K562 (cell line): ENCODE measurements around the gene DVL2. TPM values are rescaled to one million over a fixed set of nuclear protein-coding genes. Genes with fewer than 3 reads are reported as not detected.

Experiments
- ATAC-seq: fragments of 200-7000 bp; cut with Tn5 transposase; 3 replicates; pipeline ENCODE4 v1.9.1; 2020; ENCODE audit warnings: moderate library complexity
- BruUV-seq: library from RNA; stranded (reverse); fragments of 400-500 nt; replicated peaks from 2 replicates; lab custom pipeline; 2021; lab: Mats Ljungman, UMichigan
- CTCF ChIA-PET: fragments of 300-600 bp; formaldehyde crosslinking; extraction: SDS; loops from one replicate; lab custom pipeline; 2021; ENCODE audit warnings: low intra/inter-chr PET ratio; lab: Yijun Ruan, JAX
- POLR2A ChIA-PET: fragments of 300-600, 350-650 bp; sonication (Branson Sonifier 250); formaldehyde crosslinking; extraction: SDS; loops from one replicate; lab custom pipeline; 2021; ENCODE audit warnings: antibody characterized with exemption, inconsistent platforms; lab: Yijun Ruan, JAX
- DNase-seq, 4 experiments: peaks; one replicate each; pipeline versions ENCODE4 v3.0.0 to v3.0.0-alpha.2; 2011 to 2018; ENCODE audit warnings: low spot score in 3 of 4, mixed read lengths in 3 of 4; ENCODE audit errors: extremely low read depth in 1 of 4
- FAIRE-seq: peaks from 2 replicates; lab custom pipeline; 2011; peaks lifted over from hg19 to GRCh38; lab: Jason Lieb, UNC
- H2AFZ ChIP-seq: 2 replicates; pipeline ENCODE4 v1.6.0; 2011; ENCODE audit warnings: low read depth, low read length, control low read depth, inconsistent platforms
- H3K27ac ChIP-seq: fragments of 200-600 bp; 3 replicates; pipeline ENCODE4 v1.8.0; 2011; ENCODE audit warnings: low read depth, mild to moderate bottlenecking, control low read depth, inconsistent platforms, low read length, moderate library complexity, mixed read lengths; ENCODE audit errors: extremely low read depth
- H3K27me3 ChIP-seq, 2 experiments: fragments of 300-600 bp in 1 of 2; 2 replicates in 1 of 2; 3 replicates in 1 of 2; pipeline versions ENCODE4 v1.6.0 to v1.8.0; 2011; ENCODE audit warnings: inconsistent platforms in 2 of 2, low read length in 2 of 2, mild to moderate bottlenecking in 1 of 2, mixed read lengths in 1 of 2, moderate library complexity in 1 of 2; ENCODE audit not compliant: control insufficient read depth in 2 of 2, insufficient read depth in 2 of 2
- H3K36me3 ChIP-seq: fragments of 300-600 bp; 3 replicates; pipeline ENCODE4 v1.8.0; 2011; ENCODE audit warnings: mild to moderate bottlenecking, low read length, inconsistent platforms; ENCODE audit not compliant: control insufficient read depth, insufficient read depth
- H3K4me1 ChIP-seq, 2 experiments: fragments of 200-600 bp in 1 of 2; replicated peaks in 1 of 2; 2 replicates in 1 of 2; 3 replicates in 1 of 2; pipeline versions ENCODE4 v1.5.1 to v1.8.0; 2011; ENCODE audit warnings: inconsistent platforms in 2 of 2, low read length in 2 of 2, mild to moderate bottlenecking in 1 of 2, mixed read lengths in 1 of 2, moderate library complexity in 1 of 2; ENCODE audit not compliant: control insufficient read depth in 2 of 2, insufficient read depth in 2 of 2
- H3K4me2 ChIP-seq: 2 replicates; pipeline ENCODE4 v1.6.1; 2011; ENCODE audit warnings: low read length, control low read depth, inconsistent platforms, mixed read lengths; ENCODE audit not compliant: insufficient read depth
- H3K4me3 ChIP-seq: fragments of 200-600 bp; sonication (generic), shearing (Covaris generic); 2 replicates; pipeline ENCODE4 v1.5.1; 2016; ENCODE audit warnings: control low read depth, inconsistent platforms
- H3K79me2 ChIP-seq: fragments of 200-600 bp; 3 replicates; pipeline ENCODE4 v1.8.0; 2011; ENCODE audit warnings: low read length, inconsistent platforms; ENCODE audit not compliant: control insufficient read depth, insufficient read depth
- H3K9ac ChIP-seq, 2 experiments: 2 replicates each; pipeline versions ENCODE4 v1.6.0 to v1.6.1; 2011; ENCODE audit warnings: low read depth in 2 of 2, low read length in 2 of 2, control low read depth in 1 of 2, inconsistent platforms in 1 of 2, mild to moderate bottlenecking in 1 of 2, mixed read lengths in 1 of 2; ENCODE audit not compliant: insufficient read depth in 1 of 2
- H3K9me1 ChIP-seq: one replicate; pipeline ENCODE4 v1.6.0; 2011; ENCODE audit warnings: inconsistent platforms, mild to moderate bottlenecking, low read length, moderate library complexity; ENCODE audit not compliant: control insufficient read depth, insufficient read depth
- H3K9me3 ChIP-seq: replicated peaks from 2 replicates; pipeline ENCODE4 v1.5.1; 2011; ENCODE audit warnings: low read depth, low read length, inconsistent platforms; ENCODE audit not compliant: control insufficient read depth, insufficient read depth
- H4K20me1 ChIP-seq: replicated peaks from 2 replicates; pipeline ENCODE4 v1.6.1; 2011; ENCODE audit warnings: low read length, inconsistent platforms, mixed read lengths; ENCODE audit not compliant: control insufficient read depth, insufficient read depth
- DIDO1 ChIP-seq: fragments of 450-650 bp; IDR thresholded peaks from 2 replicates; pipeline ENCODE4 v1.6.1; 2016; ENCODE audit warnings: low read depth, missing biosample characterization, missing genetic modification characterization
- ETV5 ChIP-seq: sonication (generic); formaldehyde crosslinking; IDR thresholded peaks from 2 replicates; pipeline ENCODE4 v1.4.0; 2020; ENCODE audit warnings: low read depth, mild to moderate bottlenecking, missing genetic modification reagents
- GATA2 ChIP-seq: sonication (generic); formaldehyde crosslinking; IDR thresholded peaks from 2 replicates; pipeline ENCODE4 v1.4.0; 2020; ENCODE audit warnings: mild to moderate bottlenecking, missing genetic modification reagents
- HCFC1 ChIP-seq: IDR thresholded peaks from 2 replicates; pipeline ENCODE4 v1.6.1; 2012; ENCODE audit warnings: low read depth, low read length, improper control_type of control experiment
- HDAC8 ChIP-seq: fragments of 450-650 bp; IDR thresholded peaks from 2 replicates; pipeline ENCODE4 v1.6.1; 2016; ENCODE audit warnings: mild to moderate bottlenecking, missing genetic modification characterization, moderate library complexity, missing compliant biosample characterization
- MCM3 ChIP-seq: fragments of 450-650 bp; IDR thresholded peaks from 2 replicates; pipeline ENCODE4 v1.6.1; 2016
- RNF2 ChIP-seq: sonication (generic); IDR thresholded peaks from 2 replicates; pipeline ENCODE4 v1.6.1; 2016
- SP1 ChIP-seq: sonication (generic); formaldehyde crosslinking; IDR thresholded peaks from 2 replicates; pipeline ENCODE4 v1.8.1; 2022; ENCODE audit warnings: mild to moderate bottlenecking, missing genetic modification reagents
- SRSF3 ChIP-seq: fragments of 200-400 bp; formaldehyde crosslinking; IDR thresholded peaks from 2 replicates; pipeline ENCODE4 v1.6.1; 2016; ENCODE audit warnings: mild to moderate bottlenecking, low read length, moderate library complexity; ENCODE audit not compliant: insufficient read depth
- ZBED1 ChIP-seq: IDR thresholded peaks from 2 replicates; pipeline ENCODE4 v1.6.1; 2014
- ZNF79 ChIP-seq: fragments of 250-450 bp; sonication (Bioruptor Pico); IDR thresholded peaks from 2 replicates; pipeline ENCODE4 v1.4.0; 2020; ENCODE audit warnings: low read depth, mild to moderate bottlenecking, moderate library complexity
- WGBS: fragments of 100-300 bp; shearing (Covaris generic); methylation state at CpG from one replicate; pipeline ENCODE4 v1.1.6; 2016; ENCODE audit warnings: low coverage, mixed read lengths; ENCODE audit not compliant: insufficient coverage; ENCODE audit errors: missing lambda C conversion rate; 5-methylcytosine and 5-hydroxymethylcytosine counted together
- in situ Hi-C: fragments of 300-500 bp; cut with MboI; formaldehyde crosslinking; loops from 4 replicates; pipeline ENCODE4 v1.15.0; 2018; ENCODE audit warnings: inconsistent platforms, mixed read lengths
- intact Hi-C: fragments of 100-400 bp; cut with micrococcal nuclease; formaldehyde crosslinking; loops from 2 replicates; pipeline ENCODE4 v1.14.2; 2022
- polyA plus RNA-seq, 8 experiments: library from polyadenylated mRNA; depleted of rRNA in 4 of 8; stranded (reverse) in 5 of 8; unstranded in 3 of 8; fragments of >200 nt; fragmentation: Nextera tagmentation in 2 of 8; fragmentation: Illumina TruSeq in 1 of 8; extraction: Ambion mirVana in 2 of 8; extraction: Trizol in 1 of 8; gene quantifications; 2 replicates each; pipeline versions ENCODE4 v1.2.1 to v1.2.3, GENCODE V29; 2011 to 2014; ENCODE audit warnings: inconsistent platforms in 1 of 8, missing spikeins in 1 of 8
- total RNA-seq, 7 experiments: library from RNA; depleted of rRNA in 6 of 7; stranded (reverse); fragments of >200 nt in 6 of 7; fragmentation: Illumina TruSeq in 2 of 7; extraction: Trizol in 2 of 7; gene quantifications; 2 replicates each; pipeline versions ENCODE4 v1.2.1 to v1.2.3, GENCODE V29; 2011 to 2021; ENCODE audit warnings: low replicate concordance in 1 of 7
- TF ChIP-seq, protein P1 (sequence below), 2 experiments: fragments of 150-350 bp in 1 of 2; IDR thresholded peaks; 2 replicates each; pipeline ENCODE4 v1.6.1; 2012 to 2016; ENCODE audit warnings: low read depth in 2 of 2, low read length in 2 of 2, mild to moderate bottlenecking in 1 of 2, moderate library complexity in 1 of 2
- TF ChIP-seq, protein P2 (sequence below): conservative IDR thresholded peaks from 2 replicates; pipeline ENCODE4 v1.6.1; 2011; ENCODE audit warnings: low read depth, mild to moderate bottlenecking, low read length; ENCODE audit not compliant: control insufficient read depth

DVL2 gene
- total and polyA plus RNA-seq, 9 of the 15 experiments (the other 6 are each of a cell fraction or from before 2014, with no cell fraction given) = 1.3 to 49.5 (median 24.3) TPM

DNA sequence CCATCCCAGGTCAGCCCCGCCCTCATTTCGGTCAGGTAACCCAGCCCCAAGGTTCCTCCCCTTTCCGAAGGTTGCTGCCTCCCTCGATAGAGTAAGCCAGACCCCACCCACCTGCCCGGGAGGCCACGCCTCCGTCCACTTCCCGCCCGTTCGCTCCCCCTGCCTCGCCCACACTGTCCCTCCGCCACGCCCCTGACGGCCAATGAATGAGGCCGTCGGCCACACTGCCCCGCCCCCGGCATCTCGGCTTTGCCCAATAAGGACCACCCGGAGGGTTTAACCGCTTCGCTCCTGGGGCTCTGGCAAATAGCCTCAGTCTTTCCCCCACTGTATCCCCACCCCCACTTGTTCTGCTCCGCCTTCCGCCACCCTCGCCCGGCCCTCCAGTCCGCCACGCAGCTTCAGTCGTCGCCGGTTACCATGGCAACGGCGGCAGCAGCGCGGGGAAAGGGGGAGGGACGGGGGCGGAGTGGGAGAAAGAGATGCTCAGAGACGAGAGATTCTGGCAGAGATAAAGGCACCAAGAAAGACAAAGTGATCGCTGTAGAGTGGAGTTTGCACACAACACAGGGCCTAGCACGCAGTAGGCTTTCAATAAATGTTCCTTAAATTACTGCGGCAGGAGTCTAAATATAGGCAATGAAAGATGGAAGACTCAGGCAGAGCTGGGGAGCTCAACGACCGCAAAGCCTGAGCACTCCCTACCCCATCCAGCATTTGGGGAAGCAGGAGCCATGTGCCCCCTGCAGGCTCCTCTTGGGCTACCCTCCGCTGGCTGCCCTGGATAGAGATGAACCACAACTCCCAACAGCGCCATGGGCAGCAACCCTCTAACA, 19.8 kb downstream of the DVL2 start:
- peak overlapping the region; percentile 85 for H3K4me2 ChIP-seq
- WGBS = under 1% methylated on average over 33 of the region's 45 CpGs
- H3K27ac ChIP-seq = peak overlapping the region; percentile 55; the same call in 2 of the 3 replicates
- no peak for FAIRE-seq
- intact Hi-C loops = no loop called here
- peak overlapping the region; percentile 43 for H3K4me3 ChIP-seq
- no peaks in the 10 kb centered on the region for H3K27me3 ChIP-seq
- no peaks in the 10 kb centered on the region; the same call in 1 of the 2 replicates for H4K20me1 ChIP-seq
- peaks cover 34 to 42% of the 10 kb centered on the region in 2 experiments for H3K4me1 ChIP-seq
- in situ Hi-C loops = no loop called here
- BruUV-seq = no TSS peak
- peaks cover 37% of the 10 kb centered on the region for H3K79me2 ChIP-seq
- peak; percentile 87 to 97 (median 93) for DNase-seq
- ChIA-PET POLR2A (interaction anchor here (0.6 to 1.3 kb wide), 2 partner anchors 28 to 436 kb away, joined by 3 to 4 read pairs; partner anchors contain the start of gene GABARAP), CTCF (no interaction called here)
- H3K9me3 ChIP-seq = no peaks in the 10 kb centered on the region
- ATAC-seq = peak; percentile 92
- H3K9me1 ChIP-seq = no peaks in the 10 kb centered on the region
- H2AFZ ChIP-seq = peak overlapping the region; percentile 75
- no peaks in the 10 kb centered on the region for H3K36me3 ChIP-seq
- 0 out of 4 replicates have a peak overlapping the region, but pooled peaks of 1 of the 2 experiments have one; percentile 38 for H3K9ac ChIP-seq
- TF ChIP-seq ZNF79 (CRISPR knock-in tag) (no peak), HDAC8 (tag) (no peak), RNF2 (no peak), SP1 (CRISPR knock-in tag) (peak; percentile 84), MCM3 (no peak), HCFC1 (peak; percentile 7), GATA2 (CRISPR knock-in tag) (peak; percentile 63), ZBED1 (no peak), ETV5 (CRISPR knock-in tag) (no peak), SRSF3 (no peak), DIDO1 (tag) (no peak)
- TF ChIP-seq, protein P1, sequence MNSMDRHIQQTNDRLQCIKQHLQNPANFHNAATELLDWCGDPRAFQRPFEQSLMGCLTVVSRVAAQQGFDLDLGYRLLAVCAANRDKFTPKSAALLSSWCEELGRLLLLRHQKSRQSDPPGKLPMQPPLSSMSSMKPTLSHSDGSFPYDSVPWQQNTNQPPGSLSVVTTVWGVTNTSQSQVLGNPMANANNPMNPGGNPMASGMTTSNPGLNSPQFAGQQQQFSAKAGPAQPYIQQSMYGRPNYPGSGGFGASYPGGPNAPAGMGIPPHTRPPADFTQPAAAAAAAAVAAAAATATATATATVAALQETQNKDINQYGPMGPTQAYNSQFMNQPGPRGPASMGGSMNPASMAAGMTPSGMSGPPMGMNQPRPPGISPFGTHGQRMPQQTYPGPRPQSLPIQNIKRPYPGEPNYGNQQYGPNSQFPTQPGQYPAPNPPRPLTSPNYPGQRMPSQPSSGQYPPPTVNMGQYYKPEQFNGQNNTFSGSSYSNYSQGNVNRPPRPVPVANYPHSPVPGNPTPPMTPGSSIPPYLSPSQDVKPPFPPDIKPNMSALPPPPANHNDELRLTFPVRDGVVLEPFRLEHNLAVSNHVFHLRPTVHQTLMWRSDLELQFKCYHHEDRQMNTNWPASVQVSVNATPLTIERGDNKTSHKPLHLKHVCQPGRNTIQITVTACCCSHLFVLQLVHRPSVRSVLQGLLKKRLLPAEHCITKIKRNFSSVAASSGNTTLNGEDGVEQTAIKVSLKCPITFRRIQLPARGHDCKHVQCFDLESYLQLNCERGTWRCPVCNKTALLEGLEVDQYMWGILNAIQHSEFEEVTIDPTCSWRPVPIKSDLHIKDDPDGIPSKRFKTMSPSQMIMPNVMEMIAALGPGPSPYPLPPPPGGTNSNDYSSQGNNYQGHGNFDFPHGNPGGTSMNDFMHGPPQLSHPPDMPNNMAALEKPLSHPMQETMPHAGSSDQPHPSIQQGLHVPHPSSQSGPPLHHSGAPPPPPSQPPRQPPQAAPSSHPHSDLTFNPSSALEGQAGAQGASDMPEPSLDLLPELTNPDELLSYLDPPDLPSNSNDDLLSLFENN (IDR thresholded peaks at IDR 0.05; ENCODE audit: low read depth in 2 of 2, low read length in 2 of 2) = 0 out of 4 replicates have a peak, but pooled peaks have one; percentile 25 to 30
- TF ChIP-seq, protein P2, sequence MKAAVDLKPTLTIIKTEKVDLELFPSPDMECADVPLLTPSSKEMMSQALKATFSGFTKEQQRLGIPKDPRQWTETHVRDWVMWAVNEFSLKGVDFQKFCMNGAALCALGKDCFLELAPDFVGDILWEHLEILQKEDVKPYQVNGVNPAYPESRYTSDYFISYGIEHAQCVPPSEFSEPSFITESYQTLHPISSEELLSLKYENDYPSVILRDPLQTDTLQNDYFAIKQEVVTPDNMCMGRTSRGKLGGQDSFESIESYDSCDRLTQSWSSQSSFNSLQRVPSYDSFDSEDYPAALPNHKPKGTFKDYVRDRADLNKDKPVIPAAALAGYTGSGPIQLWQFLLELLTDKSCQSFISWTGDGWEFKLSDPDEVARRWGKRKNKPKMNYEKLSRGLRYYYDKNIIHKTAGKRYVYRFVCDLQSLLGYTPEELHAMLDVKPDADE = peak; percentile 93
